Epithelial cell of esophagus (primary cell): ENCODE results near the gene SLC12A2.
A peak's percentile ranks its signal among the peaks of the same experiment; 100 is the strongest.

Experiments
- DNase-seq: peaks from one replicate; pipeline ENCODE4 v3.0.0; 2010; ENCODE audit warnings: low read depth
- H3K4me3 ChIP-seq: 2 replicates; pipeline ENCODE4 v1.5.1; 2011; ENCODE audit warnings: mild to moderate bottlenecking, low read length, control low read depth
- CTCF ChIP-seq: IDR thresholded peaks from 2 replicates; pipeline ENCODE4 v1.5.1; 2011; ENCODE audit warnings: low read depth, mild to moderate bottlenecking, low read length, control low read depth, inconsistent platforms; ENCODE audit not compliant: insufficient read depth; ENCODE audit errors: missing control alignments

Gene SLC12A2

DNA sequence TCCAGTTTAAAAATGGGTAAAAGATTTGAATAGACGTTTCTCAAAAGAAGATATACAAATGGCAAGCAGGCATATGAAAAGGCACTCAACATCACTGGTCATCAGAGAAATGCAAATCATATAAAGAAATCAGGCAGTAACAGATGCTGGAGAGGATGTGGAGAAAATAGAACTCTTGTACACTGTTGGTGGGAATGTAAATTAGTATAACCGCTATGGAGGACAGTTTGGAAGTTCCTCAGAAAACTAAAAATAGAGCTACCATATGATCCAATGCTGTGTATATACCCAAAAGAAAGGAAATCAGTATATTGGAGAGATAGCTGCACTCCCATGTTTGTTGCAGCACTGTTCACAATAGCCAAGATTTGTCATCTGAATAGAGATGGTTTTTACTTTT, 42.7 kb downstream of the SLC12A2 start:
- no peak for TF ChIP-seq CTCF
- no peak for DNase-seq
- no peak overlapping the region for H3K4me3 ChIP-seq

DNA sequence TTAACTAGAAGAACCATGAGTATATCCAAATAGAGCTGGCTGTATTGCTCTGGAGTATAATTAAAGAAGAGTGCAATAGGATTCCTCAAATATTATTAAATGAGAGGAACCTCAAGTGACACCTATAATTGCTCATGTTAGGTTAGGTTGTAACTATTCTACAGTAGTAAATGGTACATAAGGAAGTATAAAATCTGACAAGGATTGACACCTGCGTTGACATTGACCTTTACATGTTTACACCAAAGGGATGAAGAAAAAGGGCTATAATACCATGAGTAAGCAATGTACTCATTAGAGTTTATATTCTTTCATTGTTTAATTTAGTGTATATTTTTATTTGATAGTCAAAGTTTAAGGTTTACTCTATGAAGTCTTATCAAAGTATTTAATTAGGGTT, 48.9 kb downstream of the SLC12A2 start:
- no peak for DNase-seq
- H3K4me3 ChIP-seq = no peak overlapping the region
- TF ChIP-seq CTCF = no peak

GRCh38 chr5:128135286-128135685, 51.7 kb downstream of the SLC12A2 start:
- no peak overlapping the region for H3K4me3 ChIP-seq
- no peak for TF ChIP-seq CTCF
- DNase-seq = no peak

- no peak for DNase-seq
- no peak overlapping the region for H3K4me3 ChIP-seq
- no peak for TF ChIP-seq CTCF
Measured at GRCh38 chr5:128143911-128144310, 60.3 kb downstream of the SLC12A2 start.

GRCh38 chr5:128144491-128144890, 60.9 kb downstream of the SLC12A2 start:
- peak; percentile 6 for DNase-seq
- H3K4me3 ChIP-seq = no peak overlapping the region
- TF ChIP-seq CTCF = no peak

GRCh38 chr5:128146671-128147070, 63.1 kb downstream of the SLC12A2 start:
- H3K4me3 ChIP-seq = no peak overlapping the region
- TF ChIP-seq CTCF = no peak
- DNase-seq = no peak

DNA sequence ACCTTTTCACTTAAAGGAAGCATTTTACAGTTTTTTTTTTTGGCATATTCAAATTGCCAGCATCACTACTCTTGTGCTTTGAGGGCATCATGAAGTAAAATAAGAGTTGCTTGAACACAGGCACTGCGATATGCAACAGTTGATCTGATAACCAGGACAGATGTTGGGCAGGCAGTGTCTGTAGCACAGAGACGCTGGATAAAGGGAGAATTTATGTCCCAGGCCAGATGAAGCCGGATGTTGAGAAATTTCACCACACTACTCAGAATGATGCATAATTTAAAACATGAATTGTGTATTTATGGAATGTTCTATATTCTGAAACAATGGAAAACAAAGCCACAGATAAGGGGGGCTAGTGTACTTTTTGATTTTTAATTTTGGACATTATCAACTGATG, 71.4 kb downstream of the SLC12A2 start:
- no peak overlapping the region for H3K4me3 ChIP-seq
- no peak for DNase-seq
- no peak for TF ChIP-seq CTCF
